Stimulated activated CD8-positive, alpha-beta memory T cell treated with anti-CD3 and anti-CD28 coated beads, Interleukin-7, amount 100 ng/mL, for 1 hour (primary cell): ENCODE measurements around the gene SPANXN4.

Experiments
- DNase-seq, 2 donors: peaks; one replicate each; pipeline ENCODE4 v3.0.0-alpha.2; 2020; ENCODE audit warnings: low read depth in 2 of 2

Gene SPANXN4, protein sequence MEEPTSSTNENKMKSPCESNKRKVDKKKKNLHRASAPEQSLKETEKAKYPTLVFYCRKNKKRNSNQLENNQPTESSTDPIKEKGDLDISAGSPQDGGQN

DNA sequence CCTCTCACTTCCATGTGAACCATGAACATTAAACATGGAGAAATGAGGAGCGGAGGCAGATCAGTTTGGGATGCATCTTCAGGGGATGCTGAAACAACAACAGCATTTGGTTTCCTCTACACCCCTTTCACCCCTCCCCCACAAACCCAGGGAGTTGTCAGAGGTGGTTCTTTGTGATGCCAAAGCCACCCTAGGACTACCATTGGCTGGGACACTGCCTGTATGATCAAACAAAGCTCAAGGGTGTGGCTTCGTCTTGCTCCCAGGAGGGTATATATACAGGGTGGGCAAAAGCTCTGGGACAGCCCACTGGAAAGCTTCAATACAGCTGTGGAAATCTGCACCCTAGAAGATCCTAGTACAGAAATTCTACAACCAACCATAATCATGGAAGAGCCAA lies at the start of gene SPANXN4:
SPANXN4 (plus strand) TSS at position 301 of the 400 bp plus-strand sequence; CDS start at position 388, 87 bp downstream.
- DNase-seq: no peak

DNA sequence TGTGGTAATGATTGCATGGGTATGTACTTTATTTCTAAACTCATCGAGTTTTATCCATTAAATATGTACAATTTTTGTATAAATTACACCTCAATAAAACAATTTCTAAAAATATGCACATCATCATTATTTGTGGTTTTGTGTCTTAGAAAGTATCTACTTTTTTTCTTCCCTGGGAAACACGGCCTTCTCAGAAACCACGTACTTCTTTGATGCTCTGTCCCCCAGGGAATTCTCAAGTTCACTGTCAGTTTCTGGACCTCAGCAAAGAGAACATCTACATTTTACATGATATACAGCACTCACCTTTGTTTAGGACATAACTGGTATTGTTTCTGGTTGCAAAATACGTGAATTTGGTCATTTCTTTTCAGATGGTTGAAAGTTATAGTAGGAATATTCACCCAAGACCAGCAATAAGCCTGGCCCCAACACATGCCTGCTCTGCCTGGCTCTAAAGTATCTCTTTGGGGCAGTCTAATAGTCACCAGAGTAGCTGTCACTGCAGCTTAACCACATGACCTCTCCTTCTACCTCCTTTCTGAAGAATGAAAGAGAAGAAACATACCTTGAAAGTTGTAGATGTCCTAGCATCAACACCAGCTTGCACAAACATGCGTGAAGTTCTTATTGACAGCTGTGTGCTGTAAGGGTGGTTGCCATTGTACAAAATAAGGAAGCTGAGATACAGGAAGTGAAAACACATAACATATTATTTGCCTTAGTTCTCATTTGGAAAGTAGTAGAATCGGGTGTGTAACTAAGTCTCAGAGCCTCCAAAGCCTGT lies 48.4 kb upstream of the SPANXN4 start:
- DNase-seq: no peak

DNA sequence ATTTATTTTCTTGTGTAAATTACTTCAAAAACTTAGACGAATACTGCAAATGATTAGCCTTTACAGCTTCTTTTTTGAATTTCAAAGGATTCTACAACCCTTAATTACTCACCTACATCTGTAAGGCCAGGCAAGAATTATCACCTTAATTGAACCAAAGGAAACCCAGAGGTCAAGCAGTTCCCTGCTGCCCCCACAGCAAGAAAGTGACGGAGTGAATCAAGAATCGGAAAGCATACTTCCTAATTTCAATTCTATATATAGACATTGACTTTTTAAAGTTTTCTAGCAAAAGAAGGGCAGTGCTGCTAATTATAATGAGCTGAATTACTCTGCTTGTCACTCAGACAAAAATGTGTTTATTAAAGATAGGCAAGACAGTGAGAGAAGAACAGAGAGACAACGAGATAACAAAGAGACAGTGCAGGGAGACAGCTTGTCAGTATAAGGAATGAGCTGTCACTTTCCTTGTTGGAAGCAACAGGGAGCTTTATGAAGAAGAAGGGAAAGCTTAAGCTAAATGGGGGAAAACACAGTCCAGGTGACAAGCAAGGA lies 47.5 kb upstream of the SPANXN4 start:
- DNase-seq: no peak

DNA sequence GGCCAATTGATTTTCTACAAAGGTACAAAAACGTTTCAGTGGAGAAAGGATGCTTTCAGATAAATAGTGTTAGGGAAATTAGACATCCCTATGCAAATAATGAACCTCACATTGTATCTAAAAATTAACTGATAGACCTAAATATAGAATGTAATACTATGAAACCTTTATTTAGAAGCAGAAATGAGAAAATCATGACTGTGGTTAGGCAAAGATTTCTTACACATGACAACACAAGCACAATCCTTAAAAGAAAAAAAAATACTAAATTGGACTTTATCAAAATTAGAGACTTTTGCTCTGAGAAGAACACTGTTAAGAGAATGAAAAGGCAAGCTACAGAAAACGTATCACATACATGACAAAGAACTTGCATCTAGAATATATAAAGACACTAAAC lies 43.0 kb upstream of the SPANXN4 start:
- no peak for DNase-seq

DNA sequence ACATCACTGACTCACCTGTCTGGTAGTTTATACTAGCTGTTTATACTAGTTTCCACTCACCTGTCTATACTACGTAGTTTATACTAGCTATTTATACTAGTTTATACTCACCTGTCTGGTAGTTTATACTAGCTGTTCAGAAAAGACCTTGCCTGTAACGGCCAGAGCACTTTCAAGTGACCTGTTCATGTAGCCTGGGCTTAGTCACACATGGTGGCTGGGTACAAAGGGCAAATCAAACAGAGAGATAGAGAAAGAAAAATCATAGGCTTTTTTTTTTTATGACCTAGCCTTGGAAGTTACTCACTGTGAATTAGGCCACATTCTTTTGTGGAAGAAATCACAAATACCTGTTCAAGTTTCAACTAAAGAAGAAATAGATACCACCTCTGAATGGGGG lies 30.7 kb upstream of the SPANXN4 start:
- DNase-seq: no peak

DNA sequence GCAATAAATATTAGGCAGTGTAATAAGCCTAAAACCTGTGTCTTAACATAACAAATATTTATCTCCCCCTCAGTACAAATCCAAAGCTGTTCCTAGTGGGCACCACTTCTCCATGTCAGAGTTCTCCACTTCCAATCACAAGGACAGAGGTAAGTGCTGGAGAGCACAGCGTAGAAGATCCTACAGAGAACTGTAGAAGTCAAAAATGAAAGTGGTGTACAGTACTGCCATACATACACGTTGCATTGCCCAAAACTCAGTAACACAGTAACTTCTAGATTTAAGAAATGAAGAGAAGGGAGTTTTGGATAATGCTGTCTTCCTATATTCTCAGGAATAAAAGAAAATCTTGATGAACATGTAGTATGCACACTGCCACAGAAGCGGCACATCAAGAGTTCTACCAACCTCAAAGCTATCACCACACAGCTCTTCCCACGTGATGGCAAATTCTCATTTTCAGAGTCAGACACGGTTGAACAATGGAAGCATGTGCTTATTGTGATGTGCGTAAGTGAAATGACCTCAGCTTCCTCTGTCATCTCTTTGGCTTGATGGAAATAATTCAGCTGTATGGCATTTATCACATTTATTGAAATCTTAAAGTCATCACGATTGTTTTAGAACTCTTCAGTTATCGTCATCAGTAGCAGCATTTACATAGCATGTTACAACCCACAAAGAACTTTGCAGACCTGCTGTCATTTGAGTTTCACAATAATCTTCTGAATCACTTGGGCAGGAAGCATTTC lies 27.1 kb upstream of the SPANXN4 start:
- DNase-seq: no peak

DNA sequence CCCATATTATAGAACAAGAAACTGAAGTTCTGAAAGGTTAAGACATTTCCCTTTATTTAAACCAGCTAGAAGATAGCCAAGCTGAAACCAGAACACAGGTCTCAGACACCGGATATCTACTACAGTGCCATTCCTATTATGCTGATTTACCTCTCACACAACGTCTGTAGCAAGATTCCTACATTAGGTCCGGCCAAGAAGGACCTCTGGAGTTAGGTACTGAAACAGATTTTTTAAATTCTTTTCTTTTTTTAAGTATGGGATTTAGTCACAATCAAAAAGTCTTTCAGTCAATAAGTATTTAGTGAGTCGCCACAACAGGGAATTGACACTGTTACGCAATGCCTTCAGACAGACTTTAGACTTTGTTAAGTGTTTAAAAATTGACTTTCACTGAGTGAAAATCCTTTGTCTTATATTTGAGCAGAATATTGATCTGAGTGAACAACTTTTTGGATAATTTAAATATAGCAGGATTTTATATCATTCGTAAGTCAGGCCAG lies 26.5 kb upstream of the SPANXN4 start:
- DNase-seq: no peak

DNA sequence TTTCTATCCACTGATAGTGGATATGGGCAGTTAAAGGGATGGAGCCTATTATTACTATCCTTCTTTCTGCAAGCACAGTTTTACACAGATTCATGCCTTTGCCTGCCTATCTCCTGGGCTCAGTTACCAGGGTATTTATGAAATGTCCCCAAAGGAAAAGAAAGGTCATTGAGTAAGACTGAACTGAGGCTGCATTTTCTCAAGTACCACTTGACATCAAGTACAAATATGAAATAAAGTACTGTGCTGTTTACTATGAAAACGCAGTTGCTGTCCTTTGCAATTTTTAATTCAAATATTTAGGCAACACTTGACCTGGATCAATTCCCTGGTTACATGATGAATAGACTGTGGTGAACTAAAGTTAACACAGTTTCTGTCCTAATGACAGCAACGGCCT lies 23.5 kb upstream of the SPANXN4 start:
- DNase-seq: no peak

DNA sequence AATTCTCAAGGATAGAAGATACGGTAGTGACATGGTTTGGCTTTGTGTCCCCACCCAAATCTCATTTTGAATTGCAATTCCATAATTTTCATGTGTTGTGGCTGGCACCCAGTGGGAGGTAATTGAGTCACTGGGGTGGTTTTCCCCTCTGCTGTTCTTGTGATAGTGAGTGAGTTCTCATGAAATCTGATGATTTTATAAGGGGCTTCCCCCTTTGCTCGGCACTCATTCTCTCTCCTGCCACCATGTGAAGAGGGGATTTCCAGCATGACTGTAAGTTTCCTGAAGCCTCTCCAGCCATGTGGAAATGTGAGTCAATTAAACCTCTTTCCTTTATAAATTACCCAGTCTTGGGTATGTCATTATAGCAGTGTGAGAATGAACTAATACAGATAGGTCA lies 8.5 kb upstream of the SPANXN4 start:
- no peak for DNase-seq

DNA sequence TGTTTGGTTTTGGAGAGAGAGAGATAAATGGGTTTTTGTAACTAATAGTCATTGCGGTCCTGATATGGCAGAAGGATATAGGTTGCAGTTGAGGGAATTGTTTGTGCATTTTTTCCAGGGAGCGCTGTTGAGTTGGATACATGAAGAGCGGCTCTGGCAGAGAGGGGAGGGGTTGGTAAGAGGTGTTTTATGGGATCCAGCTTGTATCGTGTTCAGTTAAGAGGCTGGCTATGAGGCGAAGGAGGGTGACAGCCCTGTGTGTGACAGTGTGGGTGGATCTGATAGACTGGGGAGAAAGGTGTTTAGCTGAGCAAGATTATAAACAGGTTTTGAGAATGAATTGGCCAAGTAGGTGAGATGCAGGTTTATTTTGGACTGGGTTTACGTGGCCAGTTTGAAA lies 1.5 kb downstream of the SPANXN4 start:
- DNase-seq: no peak

DNA sequence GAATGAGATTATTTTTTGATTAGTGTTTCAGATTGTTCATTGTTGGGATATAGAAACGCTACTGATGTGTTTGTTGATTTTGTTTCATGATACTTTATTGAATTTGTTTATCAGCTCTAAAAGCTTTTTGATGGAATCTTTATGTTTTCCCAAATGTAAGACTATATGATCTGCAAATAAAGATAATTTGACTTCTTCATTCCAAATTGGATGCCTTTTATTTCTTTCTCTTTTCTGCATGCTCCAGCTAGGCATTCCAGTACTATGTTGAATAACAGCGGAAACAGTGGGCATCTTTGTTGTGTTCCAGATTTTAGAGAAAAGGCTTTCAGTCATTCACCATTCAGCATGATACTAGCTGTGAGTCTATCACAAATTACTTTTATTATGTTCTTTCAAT lies 21.8 kb downstream of the SPANXN4 start:
- DNase-seq: no peak

DNA sequence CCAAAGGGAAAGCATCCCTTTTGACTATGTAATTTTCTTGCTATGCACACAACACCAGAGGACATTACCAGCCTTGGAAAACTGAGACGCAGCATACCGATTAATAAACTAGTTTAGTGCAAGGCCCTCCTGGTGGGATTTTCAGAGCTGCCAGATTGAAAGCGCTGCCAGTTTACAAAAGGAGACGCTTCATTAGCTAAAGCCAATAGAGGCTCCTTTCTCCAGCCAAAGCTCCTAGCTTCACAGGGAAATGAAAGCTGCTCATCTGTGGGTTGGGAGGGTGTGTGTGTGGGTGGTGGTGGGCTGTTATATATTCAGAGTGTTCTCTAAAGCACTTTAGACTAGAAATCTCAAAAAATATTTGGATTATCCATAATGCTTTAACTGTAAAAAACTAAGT lies 32.4 kb downstream of the SPANXN4 start:
- no peak for DNase-seq

DNA sequence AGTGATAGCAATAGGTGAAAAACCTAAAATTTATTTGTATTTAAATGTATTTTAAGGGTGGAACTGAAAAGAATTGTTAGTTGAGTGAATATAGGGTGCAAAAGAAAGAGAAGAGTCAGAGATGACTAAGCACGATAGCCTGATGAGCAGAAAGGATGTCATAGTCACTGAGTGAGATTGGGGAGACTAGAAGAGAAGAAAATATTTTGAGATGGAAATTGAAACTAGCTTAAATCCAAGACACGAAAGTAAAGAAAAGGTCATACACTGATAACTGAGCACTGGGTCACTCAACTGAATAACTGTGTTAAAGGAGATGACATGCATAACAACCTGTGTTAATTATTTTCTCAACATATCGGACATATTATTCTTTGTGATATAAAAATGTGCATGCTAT lies 55.5 kb downstream of the SPANXN4 start:
- no peak for DNase-seq

DNA sequence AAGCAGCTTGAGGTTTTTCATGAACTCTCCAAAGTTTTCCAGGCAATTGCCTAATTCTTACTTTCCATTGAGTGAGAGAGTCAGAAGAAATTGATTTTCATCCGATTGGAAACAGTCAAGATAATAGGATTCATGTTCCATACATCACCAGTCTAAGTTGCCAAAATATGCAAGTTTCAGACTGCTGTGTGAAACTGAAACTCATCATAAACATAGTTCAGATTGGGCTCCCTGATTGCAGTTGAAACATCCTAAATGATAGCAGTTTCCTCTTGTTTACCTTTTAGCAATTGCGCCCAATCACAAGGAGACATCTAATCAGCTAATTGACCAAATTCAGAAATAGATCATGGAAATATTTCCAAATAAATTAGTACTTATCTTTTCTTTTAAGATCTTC lies 56.8 kb downstream of the SPANXN4 start:
- no peak for DNase-seq
